SH-SY5Y (cell line): Measurements from ENCODE around the gene HMCN2.

ENCODE experiments used
- GATA2 ChIP-seq: IDR thresholded peaks from 2 replicates; pipeline ENCODE4 v1.6.1; 2011; ENCODE audit warnings: mild to moderate bottlenecking, low read depth, low read length
- GATA3 ChIP-seq: IDR thresholded peaks from 2 replicates; pipeline ENCODE4 v1.6.1; 2011; ENCODE audit warnings: low read depth, mild to moderate bottlenecking, low read length, moderate library complexity

DNA sequence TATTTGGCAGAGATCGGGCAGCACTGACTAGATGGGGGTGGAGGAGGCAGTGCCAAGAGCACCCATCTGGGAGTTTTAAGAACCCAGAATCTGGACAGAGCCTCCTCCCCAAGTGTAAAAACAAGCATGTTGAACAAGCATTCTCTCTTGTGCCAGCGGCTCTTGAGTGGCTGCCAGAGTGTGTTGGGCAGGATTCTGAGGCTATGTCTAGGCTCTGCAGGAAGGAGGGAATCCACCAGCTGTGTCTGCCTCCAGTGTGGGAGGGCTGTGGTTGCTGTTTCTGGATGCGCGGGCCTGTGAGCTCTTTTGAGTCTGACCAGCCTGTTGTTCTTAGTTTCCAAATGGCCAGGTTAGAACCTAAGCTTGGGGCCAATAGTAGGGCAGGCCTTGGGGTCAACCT lies 39.8 kb downstream of the HMCN2 start:
- TF ChIP-seq GATA3 (no peak), GATA2 (no peak)
